IMR-90 (cell line): Measurements from ENCODE around the gene CCDC136. TPM values are rescaled to one million over a fixed set of nuclear protein-coding genes. Genes with fewer than 3 reads are reported as not detected.

Source experiments
- ATAC-seq: fragments of 200-7000 bp; cut with Tn5 transposase; 2 replicates; pipeline ENCODE4 v1.9.1; 2020; ENCODE audit warnings: low read depth, mild to moderate bottlenecking, moderate library complexity
- BruUV-seq: library from RNA; stranded (reverse); fragments of 400-500 nt; replicated peaks from 2 replicates; lab custom pipeline; 2021; lab: Mats Ljungman, UMichigan
- CTCF ChIA-PET: fragments of 300-600 bp; formaldehyde crosslinking; extraction: SDS; loops from one replicate; lab custom pipeline; 2021; ENCODE audit warnings: antibody characterized with exemption; lab: Yijun Ruan, JAX
- POLR2A ChIA-PET: fragments of 300-600 bp; sonication (Branson Sonifier 250); formaldehyde crosslinking; loops from one replicate; lab custom pipeline; 2022; ENCODE audit warnings: antibody characterized with exemption; ENCODE audit not compliant: unreplicated experiment; lab: Charles Lee
- DNase-seq: peaks from one replicate; pipeline ENCODE4 v3.0.0; 2013
- H2AFZ ChIP-seq: replicated peaks from 2 replicates; pipeline ENCODE3; 2013; ENCODE audit warnings: low read length, mild to moderate bottlenecking; ENCODE audit not compliant: poor library complexity
- H2AK5ac ChIP-seq: 2 replicates; pipeline ENCODE4 v1.6.1; 2013; ENCODE audit warnings: low read depth, low read length, inconsistent platforms
- H2AK9ac ChIP-seq: replicated peaks from 2 replicates; pipeline ENCODE3; 2013; ENCODE audit warnings: mild to moderate bottlenecking, low read depth, low read length, moderate library complexity; ENCODE audit not compliant: poor library complexity
- H2BK120ac ChIP-seq: 2 replicates; pipeline ENCODE4 v1.6.1; 2013; ENCODE audit warnings: low read depth, low read length, inconsistent platforms
- H2BK15ac ChIP-seq: 3 replicates; pipeline ENCODE4 v1.6.1; 2013; ENCODE audit warnings: low read depth, low read length, inconsistent platforms
- H2BK20ac ChIP-seq: 2 replicates; pipeline ENCODE4 v1.6.1; 2013; ENCODE audit warnings: low read depth, mild to moderate bottlenecking, inconsistent platforms, low read length, moderate library complexity
- H2BK5ac ChIP-seq: 2 replicates; pipeline ENCODE4 v1.6.1; 2013; ENCODE audit warnings: mild to moderate bottlenecking, low read depth, low read length, inconsistent platforms; ENCODE audit not compliant: poor library complexity, severe bottlenecking
- H3K14ac ChIP-seq: replicated peaks from 2 replicates; pipeline ENCODE4 v1.6.1; 2013; ENCODE audit warnings: low read depth, low read length, inconsistent platforms
- H3K18ac ChIP-seq: 2 replicates; pipeline ENCODE4 v1.6.1; 2013; ENCODE audit warnings: low read depth, low read length, control low read depth
- H3K23ac ChIP-seq: 2 replicates; pipeline ENCODE4 v1.6.1; 2013; ENCODE audit warnings: low read depth, low read length, inconsistent platforms
- H3K27ac ChIP-seq: 2 replicates; pipeline ENCODE4 v1.5.1; 2013; ENCODE audit warnings: mild to moderate bottlenecking, control low read depth, low read length; ENCODE audit not compliant: insufficient read depth
- H3K27me3 ChIP-seq: 2 replicates; pipeline ENCODE4 v1.6.1; 2013; ENCODE audit warnings: low read length; ENCODE audit not compliant: control insufficient read depth, insufficient read depth
- H3K36me3 ChIP-seq: 2 replicates; pipeline ENCODE4 v1.6.1; 2013; ENCODE audit warnings: low read length, mixed read lengths; ENCODE audit not compliant: control insufficient read depth, insufficient read depth
- H3K4ac ChIP-seq: 2 replicates; pipeline ENCODE4 v1.6.1; 2013; ENCODE audit warnings: low read depth, low read length, inconsistent platforms
- H3K4me1 ChIP-seq: 2 replicates; pipeline ENCODE4 v1.6.1; 2013; ENCODE audit warnings: low read length, mixed read lengths; ENCODE audit not compliant: control insufficient read depth, insufficient read depth
- H3K4me2 ChIP-seq: 2 replicates; pipeline ENCODE4 v1.6.1; 2013; ENCODE audit warnings: low read depth, mild to moderate bottlenecking, control low read depth, low read length, moderate library complexity
- H3K4me3 ChIP-seq: 2 replicates; pipeline ENCODE4 v1.5.1; 2013; ENCODE audit warnings: low read depth, mild to moderate bottlenecking, control low read depth, low read length, moderate library complexity; ENCODE audit not compliant: insufficient read depth
- H3K56ac ChIP-seq: 2 replicates; pipeline ENCODE4 v1.6.1; 2013; ENCODE audit warnings: low read length, inconsistent platforms; ENCODE audit not compliant: insufficient read depth; ENCODE audit errors: extremely low read depth
- H3K79me1 ChIP-seq, 2 experiments: 2 replicates each; pipeline ENCODE4 v1.6.1; 2013; ENCODE audit warnings: low read length in 2 of 2, inconsistent platforms in 1 of 2, low read depth in 1 of 2
- H3K9ac ChIP-seq: 2 replicates; pipeline ENCODE4 v1.6.1; 2013; ENCODE audit warnings: low read depth, low read length, control low read depth
- H3K9me1 ChIP-seq: 2 replicates; pipeline ENCODE4 v1.6.1; 2013; ENCODE audit warnings: low read length, inconsistent platforms; ENCODE audit not compliant: insufficient read depth
- H3K9me3 ChIP-seq: 2 replicates; pipeline ENCODE4 v1.6.1; 2013; ENCODE audit warnings: low read length; ENCODE audit not compliant: control insufficient read depth, insufficient read depth
- H4K20me1 ChIP-seq: 2 replicates; pipeline ENCODE4 v1.6.1; 2013; ENCODE audit warnings: low read length, inconsistent platforms; ENCODE audit not compliant: insufficient read depth
- H4K5ac ChIP-seq: 2 replicates; pipeline ENCODE4 v1.6.1; 2013; ENCODE audit warnings: mild to moderate bottlenecking, low read depth, low read length, control low read depth
- H4K8ac ChIP-seq, 2 experiments: 2 replicates each; pipeline ENCODE4 v1.6.1; 2013; ENCODE audit warnings: low read depth in 2 of 2, low read length in 2 of 2, control low read depth in 1 of 2, inconsistent platforms in 1 of 2
- H4K91ac ChIP-seq: 2 replicates; pipeline ENCODE4 v1.6.1; 2013; ENCODE audit warnings: low read depth, low read length, inconsistent platforms; ENCODE audit not compliant: insufficient read depth
- CEBPB ChIP-seq: IDR thresholded peaks from 2 replicates; pipeline ENCODE4 v1.6.1; 2012; ENCODE audit warnings: low read depth, low read length, improper control_type of control experiment
- CHD1 ChIP-seq: IDR thresholded peaks from 2 replicates; pipeline ENCODE4 v1.6.1; 2012; ENCODE audit warnings: low read depth, low read length, improper control_type of control experiment
- MAFK ChIP-seq: IDR thresholded peaks from 2 replicates; pipeline ENCODE4 v1.6.1; 2012; ENCODE audit warnings: low read depth, low read length, improper control_type of control experiment
- NFE2L2 ChIP-seq: fragments of 150-350 bp; IDR thresholded peaks from 2 replicates; pipeline ENCODE4 v1.6.1; 2016; ENCODE audit warnings: low read depth, mild to moderate bottlenecking, low read length
- RAD21 ChIP-seq: IDR thresholded peaks from 2 replicates; pipeline ENCODE4 v1.6.1; 2012; ENCODE audit warnings: low read length, improper control_type of control experiment
- USF2 ChIP-seq: fragments of 150-350 bp; IDR thresholded peaks from 2 replicates; pipeline ENCODE4 v1.6.1; 2017; ENCODE audit warnings: mild to moderate bottlenecking, antibody characterized with exemption, low read length, low read depth
- WGBS, 2 experiments: methylation state at CpG; one replicate each; pipeline versions ENCODE4 v1.1.5 to v1.1.7; 2013; ENCODE audit warnings: missing lambda C conversion rate in 2 of 2; ENCODE audit not compliant: insufficient read length in 1 of 2; ENCODE audit errors: extremely low coverage in 2 of 2; 5-methylcytosine and 5-hydroxymethylcytosine counted together
- dilution Hi-C: fragments of 300-500 bp; cut with HindIII; formaldehyde crosslinking; loops from one replicate; pipeline ENCODE4 v1.14.3; 2018; ENCODE audit warnings: low sequenced_read_pairs; ENCODE audit not compliant: unreplicated experiment
- in situ Hi-C: fragments of 300-500 bp; cut with MboI; formaldehyde crosslinking; loops from 3 replicates; pipeline ENCODE4 v1.14.3; 2019; ENCODE audit warnings: low sequenced_read_pairs, inconsistent platforms, mixed read lengths
- intact Hi-C: fragments of 100-400 bp; cut with micrococcal nuclease; formaldehyde crosslinking; loops from 2 replicates; pipeline ENCODE4 v1.10.0; 2022
- polyA plus RNA-seq, 3 experiments: library from polyadenylated mRNA; depleted of rRNA; stranded (reverse); fragments of >200 nt; gene quantifications; 2 replicates each; pipeline ENCODE4 v1.2.3, GENCODE V29; 2012; ENCODE audit warnings: low replicate concordance in 1 of 3
- total RNA-seq: library from RNA; depleted of rRNA; stranded (reverse); fragments of >200 nt; gene quantifications from 2 replicates; pipeline ENCODE4 v1.2.3, GENCODE V29; 2012
- TF ChIP-seq, protein P1 (sequence below): conservative IDR thresholded peaks from 2 replicates; pipeline ENCODE4 v1.5.1; 2012; ENCODE audit warnings: mild to moderate bottlenecking, low read depth, low read length, improper control_type of control experiment

CCDC136 gene
- total and polyA plus RNA-seq, 2 of the 4 experiments (the other 2 are of a cell fraction): 7.7 to 18.0 TPM

- no peak overlapping the region for H2AK5ac ChIP-seq
- H4K20me1 ChIP-seq: peaks cover 100% of the 10 kb centered on the region
- no peaks in the 10 kb centered on the region for H3K9me3 ChIP-seq
- no peak overlapping the region for H4K5ac ChIP-seq
- H3K9ac ChIP-seq: no peak overlapping the region
- BruUV-seq: no TSS peak
- H3K4ac ChIP-seq: no peak overlapping the region
- H3K9me1 ChIP-seq: no peaks in the 10 kb centered on the region; the same call in 1 of the 2 replicates
- dilution Hi-C loops: no loop called here
- H2AK9ac ChIP-seq: no peak overlapping the region
- H3K79me1 ChIP-seq: peaks cover 22 to 88% of the 10 kb centered on the region in 2 experiments
- H3K4me1 ChIP-seq: peaks cover 24% of the 10 kb centered on the region
- no peak overlapping the region for H2BK5ac ChIP-seq
- H3K27ac ChIP-seq: no peak overlapping the region
- DNase-seq (no peak), ATAC-seq (no peak)
- H2BK20ac ChIP-seq: no peak overlapping the region
- no peak overlapping the region for H3K4me3 ChIP-seq
- no peak overlapping the region for H2BK15ac ChIP-seq
- H2BK120ac ChIP-seq: no peak overlapping the region
- H2AFZ ChIP-seq: peak overlapping the region; percentile 7
- H3K36me3 ChIP-seq: peaks cover 74% of the 10 kb centered on the region
- TF ChIP-seq CEBPB (no peak), NFE2L2 (no peak), USF2 (no peak), MAFK (no peak), RAD21 (no peak), CHD1 (no peak)
- TF ChIP-seq, protein P1, sequence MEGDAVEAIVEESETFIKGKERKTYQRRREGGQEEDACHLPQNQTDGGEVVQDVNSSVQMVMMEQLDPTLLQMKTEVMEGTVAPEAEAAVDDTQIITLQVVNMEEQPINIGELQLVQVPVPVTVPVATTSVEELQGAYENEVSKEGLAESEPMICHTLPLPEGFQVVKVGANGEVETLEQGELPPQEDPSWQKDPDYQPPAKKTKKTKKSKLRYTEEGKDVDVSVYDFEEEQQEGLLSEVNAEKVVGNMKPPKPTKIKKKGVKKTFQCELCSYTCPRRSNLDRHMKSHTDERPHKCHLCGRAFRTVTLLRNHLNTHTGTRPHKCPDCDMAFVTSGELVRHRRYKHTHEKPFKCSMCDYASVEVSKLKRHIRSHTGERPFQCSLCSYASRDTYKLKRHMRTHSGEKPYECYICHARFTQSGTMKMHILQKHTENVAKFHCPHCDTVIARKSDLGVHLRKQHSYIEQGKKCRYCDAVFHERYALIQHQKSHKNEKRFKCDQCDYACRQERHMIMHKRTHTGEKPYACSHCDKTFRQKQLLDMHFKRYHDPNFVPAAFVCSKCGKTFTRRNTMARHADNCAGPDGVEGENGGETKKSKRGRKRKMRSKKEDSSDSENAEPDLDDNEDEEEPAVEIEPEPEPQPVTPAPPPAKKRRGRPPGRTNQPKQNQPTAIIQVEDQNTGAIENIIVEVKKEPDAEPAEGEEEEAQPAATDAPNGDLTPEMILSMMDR: no peak
- no peak overlapping the region for H4K8ac ChIP-seq
- H3K23ac ChIP-seq: no peak overlapping the region
- H3K14ac ChIP-seq: no peak overlapping the region
- WGBS, 2 experiments: 90% methylated on average over 11 of the region's 16 CpGs; no CpG with 5 or more reads in 1 of the 2 experiments
- no peaks in the 10 kb centered on the region for H3K27me3 ChIP-seq
- no peak overlapping the region for H3K4me2 ChIP-seq
- POLR2A ChIA-PET: no interaction called here
- H4K91ac ChIP-seq: no peak overlapping the region
- no peak overlapping the region for H3K56ac ChIP-seq
- CTCF ChIA-PET: no interaction called here
- intact Hi-C loops: no loop called here
- in situ Hi-C loops: no loop called here
- no peak overlapping the region for H3K18ac ChIP-seq
These were observed 45.8 kb downstream of the CCDC136 start for GRCh38 chr7:128837521-128837921.
